Lower leg skin (tissue), 3 donors: ENCODE measurements around the gene MESD.

Experiments
- CTCF ChIP-seq, 3 donors: fragments of 450-650 bp; IDR thresholded peaks; one replicate each; pipeline ENCODE4 v1.5.1; 2016; ENCODE audit warnings: antibody characterized with exemption in 3 of 3, mild to moderate bottlenecking in 3 of 3, moderate library complexity in 2 of 3
- POLR2A ChIP-seq, 2 donors: fragments of 450-650 bp; IDR thresholded peaks; one replicate each; pipeline ENCODE4 v1.6.1; 2016 to 2017; ENCODE audit warnings: antibody characterized with exemption in 2 of 2, mild to moderate bottlenecking in 1 of 2, moderate library complexity in 1 of 2

GRCh38 chr15:81008312-81008711, 18.7 kb upstream of the MESD start:
- TF ChIP-seq CTCF (IDR thresholded peaks at IDR 0.05): no peak
- TF ChIP-seq POLR2A (IDR thresholded peaks at IDR 0.05): no peak
